PC-9 (cell line): ENCODE data around the gene CWC22.

ENCODE experiments used
- EZH2 ChIP-seq: fragments of 200-600 bp; sonication (generic); IDR thresholded peaks from 2 replicates; pipeline ENCODE4 v1.8.0; 2017; ENCODE audit warnings: antibody characterized with exemption, low read depth
- TF ChIP-seq, protein P1 (sequence below): fragments of 200-600 bp; sonication (generic); conservative IDR thresholded peaks from 2 replicates; pipeline ENCODE4 v1.6.1; 2017; ENCODE audit warnings: mixed run types, antibody characterized with exemption, mild to moderate bottlenecking, moderate library complexity

DNA sequence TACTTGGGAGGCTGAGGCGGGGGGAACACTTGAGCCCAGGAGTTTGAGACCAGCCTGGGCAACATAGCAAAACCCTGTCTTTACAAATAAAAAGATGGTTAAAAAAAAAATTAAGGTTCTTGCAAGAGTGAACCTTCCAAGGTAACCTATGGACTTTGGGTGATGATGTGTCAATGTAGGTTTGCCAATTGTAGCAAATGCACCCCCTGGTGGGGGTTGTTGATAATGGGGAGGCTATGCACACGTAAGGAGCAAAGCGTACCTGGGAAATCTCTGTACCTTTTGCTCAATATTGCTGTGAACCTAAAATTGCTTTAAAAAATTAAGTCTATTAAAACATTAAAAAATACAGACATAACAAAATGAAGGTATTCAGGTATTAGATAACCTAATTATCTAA lies 70.4 kb downstream of the CWC22 start:
- TF ChIP-seq, protein P1, sequence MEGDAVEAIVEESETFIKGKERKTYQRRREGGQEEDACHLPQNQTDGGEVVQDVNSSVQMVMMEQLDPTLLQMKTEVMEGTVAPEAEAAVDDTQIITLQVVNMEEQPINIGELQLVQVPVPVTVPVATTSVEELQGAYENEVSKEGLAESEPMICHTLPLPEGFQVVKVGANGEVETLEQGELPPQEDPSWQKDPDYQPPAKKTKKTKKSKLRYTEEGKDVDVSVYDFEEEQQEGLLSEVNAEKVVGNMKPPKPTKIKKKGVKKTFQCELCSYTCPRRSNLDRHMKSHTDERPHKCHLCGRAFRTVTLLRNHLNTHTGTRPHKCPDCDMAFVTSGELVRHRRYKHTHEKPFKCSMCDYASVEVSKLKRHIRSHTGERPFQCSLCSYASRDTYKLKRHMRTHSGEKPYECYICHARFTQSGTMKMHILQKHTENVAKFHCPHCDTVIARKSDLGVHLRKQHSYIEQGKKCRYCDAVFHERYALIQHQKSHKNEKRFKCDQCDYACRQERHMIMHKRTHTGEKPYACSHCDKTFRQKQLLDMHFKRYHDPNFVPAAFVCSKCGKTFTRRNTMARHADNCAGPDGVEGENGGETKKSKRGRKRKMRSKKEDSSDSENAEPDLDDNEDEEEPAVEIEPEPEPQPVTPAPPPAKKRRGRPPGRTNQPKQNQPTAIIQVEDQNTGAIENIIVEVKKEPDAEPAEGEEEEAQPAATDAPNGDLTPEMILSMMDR, result peak; percentile 72
- no peak for TF ChIP-seq EZH2
